Measurements from ENCODE around the gene VANGL1.

Gene VANGL1

GRCh38 chr1:115655306-115655663 lies 13.5 kb downstream of the VANGL1 start:
- no peak overlapping the region for H2BK120ac ChIP-seq (ENCODE audit: low read depth, low read length)
- H3K23ac ChIP-seq (ENCODE audit: low read length) = no peak overlapping the region
- peaks cover 38% of the 10 kb centered on the region for H3K79me1 ChIP-seq (ENCODE audit: low read length)
- H3K27ac ChIP-seq (ENCODE audit: low read depth, low read length) = peak overlapping the region; percentile 48
- no peak overlapping the region for H4K5ac ChIP-seq (ENCODE audit: low read length)
- H3K4me2 ChIP-seq (ENCODE audit: low read length) = no peak overlapping the region
- peaks cover 7% of the 10 kb centered on the region for H3K36me3 ChIP-seq (ENCODE audit: control insufficient read depth, insufficient read depth, low read length)
- H3K27me3 ChIP-seq (ENCODE audit: insufficient read depth, low read length, poor library complexity) = no peaks in the 10 kb centered on the region
- H3K79me2 ChIP-seq (ENCODE audit: control insufficient read depth, insufficient read depth, low read length) = peaks cover 74% of the 10 kb centered on the region
- peak overlapping the region; percentile 64 for H3K18ac ChIP-seq (ENCODE audit: low read length)
- no peak overlapping the region for H3K4ac ChIP-seq (ENCODE audit: low read depth, low read length)
- peaks cover 24% of the 10 kb centered on the region for H3K4me1 ChIP-seq (ENCODE audit: control insufficient read depth, low read depth, low read length)
- H2AK5ac ChIP-seq (ENCODE audit: low read length) = no peak overlapping the region
- H2BK15ac ChIP-seq (replicated peaks; ENCODE audit: low read depth) = no peak overlapping the region
- DNase-seq = no peak
- no peak overlapping the region for H2BK5ac ChIP-seq (ENCODE audit: low read length)
- H3K56ac ChIP-seq (ENCODE audit: low read length) = peak overlapping the region; percentile 17
- H3K9ac ChIP-seq (ENCODE audit: low read length) = peak overlapping the region; percentile 2
- WGBS (ENCODE audit: extremely low coverage, insufficient coverage, low lambda C conversion rate) = no CpG with 5 or more reads among the region's 7 CpGs
- H3K4me3 ChIP-seq (ENCODE audit: low read length) = no peak overlapping the region
- peak overlapping the region; percentile 43 for H4K8ac ChIP-seq (ENCODE audit: low read depth, low read length)

- H3K4ac ChIP-seq (ENCODE audit: low read depth, low read length) = no peak overlapping the region
- H3K56ac ChIP-seq (ENCODE audit: low read length) = no peak overlapping the region
- H4K8ac ChIP-seq (ENCODE audit: low read depth, low read length) = no peak overlapping the region
- DNase-seq = no peak
- H3K4me1 ChIP-seq (ENCODE audit: control insufficient read depth, low read depth, low read length) = peaks cover 23% of the 10 kb centered on the region
- no peak overlapping the region for H2BK120ac ChIP-seq (ENCODE audit: low read depth, low read length)
- no peak overlapping the region for H2BK15ac ChIP-seq (replicated peaks; ENCODE audit: low read depth)
- H3K23ac ChIP-seq (ENCODE audit: low read length) = no peak overlapping the region
- H4K5ac ChIP-seq (ENCODE audit: low read length) = no peak overlapping the region
- H3K27ac ChIP-seq (ENCODE audit: low read depth, low read length) = no peak overlapping the region
- H3K9ac ChIP-seq (ENCODE audit: low read length) = no peak overlapping the region
- H3K36me3 ChIP-seq (ENCODE audit: control insufficient read depth, insufficient read depth, low read length) = peaks cover 12% of the 10 kb centered on the region
- no peak overlapping the region for H3K4me2 ChIP-seq (ENCODE audit: low read length)
- no peak overlapping the region for H2AK5ac ChIP-seq (ENCODE audit: low read length)
- no peak overlapping the region for H3K4me3 ChIP-seq (ENCODE audit: low read length)
- peaks cover 75% of the 10 kb centered on the region for H3K79me2 ChIP-seq (ENCODE audit: control insufficient read depth, insufficient read depth, low read length)
- H3K27me3 ChIP-seq (ENCODE audit: insufficient read depth, low read length, poor library complexity) = no peaks in the 10 kb centered on the region
- no peak overlapping the region for H2BK5ac ChIP-seq (ENCODE audit: low read length)
- H3K79me1 ChIP-seq (ENCODE audit: low read length) = peaks cover 41% of the 10 kb centered on the region
- WGBS (ENCODE audit: extremely low coverage, insufficient coverage, low lambda C conversion rate) = no CpG with 5 or more reads among the region's 4 CpGs
- H3K18ac ChIP-seq (ENCODE audit: low read length) = peak overlapping the region; percentile 20
Observed at GRCh38 chr1:115655916-115656315, 14.1 kb downstream of the VANGL1 start.

- no peak overlapping the region for H2BK120ac ChIP-seq (ENCODE audit: low read depth, low read length)
- no peak overlapping the region for H3K9ac ChIP-seq (ENCODE audit: low read length)
- peaks cover 18% of the 10 kb centered on the region for H3K4me1 ChIP-seq (ENCODE audit: control insufficient read depth, low read depth, low read length)
- no peak overlapping the region for H2BK5ac ChIP-seq (ENCODE audit: low read length)
- peaks cover 12% of the 10 kb centered on the region for H3K36me3 ChIP-seq (ENCODE audit: control insufficient read depth, insufficient read depth, low read length)
- no peak overlapping the region for H3K4me3 ChIP-seq (ENCODE audit: low read length)
- no peak overlapping the region for H3K23ac ChIP-seq (ENCODE audit: low read length)
- H3K56ac ChIP-seq (ENCODE audit: low read length) = no peak overlapping the region
- H3K27me3 ChIP-seq (ENCODE audit: insufficient read depth, low read length, poor library complexity) = no peaks in the 10 kb centered on the region
- H3K79me2 ChIP-seq (ENCODE audit: control insufficient read depth, insufficient read depth, low read length) = peaks cover 71% of the 10 kb centered on the region
- no peak overlapping the region for H2AK5ac ChIP-seq (ENCODE audit: low read length)
- no peak overlapping the region for H3K4me2 ChIP-seq (ENCODE audit: low read length)
- H3K4ac ChIP-seq (ENCODE audit: low read depth, low read length) = no peak overlapping the region
- peaks cover 40% of the 10 kb centered on the region for H3K79me1 ChIP-seq (ENCODE audit: low read length)
- peak overlapping the region; percentile 8 for H3K27ac ChIP-seq (ENCODE audit: low read depth, low read length)
- H4K8ac ChIP-seq (ENCODE audit: low read depth, low read length) = no peak overlapping the region
- peak overlapping the region; percentile 95 for H3K18ac ChIP-seq (ENCODE audit: low read length)
- WGBS (ENCODE audit: extremely low coverage, insufficient coverage, low lambda C conversion rate) = no CpG with 5 or more reads among the region's 5 CpGs
- no peak overlapping the region for H2BK15ac ChIP-seq (replicated peaks; ENCODE audit: low read depth)
- no peak for DNase-seq
- no peak overlapping the region for H4K5ac ChIP-seq (ENCODE audit: low read length)
Observed at GRCh38 chr1:115656461-115657077, 14.8 kb downstream of the VANGL1 start.

- H3K18ac ChIP-seq (ENCODE audit: low read length) = peak overlapping the region; percentile 11
- H4K5ac ChIP-seq (ENCODE audit: low read length) = no peak overlapping the region
- peaks cover 12% of the 10 kb centered on the region for H3K36me3 ChIP-seq (ENCODE audit: control insufficient read depth, insufficient read depth, low read length)
- H3K27me3 ChIP-seq (ENCODE audit: insufficient read depth, low read length, poor library complexity) = no peaks in the 10 kb centered on the region
- H3K79me1 ChIP-seq (ENCODE audit: low read length) = peaks cover 42% of the 10 kb centered on the region
- no peak overlapping the region for H3K4me3 ChIP-seq (ENCODE audit: low read length)
- H3K23ac ChIP-seq (ENCODE audit: low read length) = no peak overlapping the region
- peaks cover 18% of the 10 kb centered on the region for H3K4me1 ChIP-seq (ENCODE audit: control insufficient read depth, low read depth, low read length)
- no peak overlapping the region for H3K4me2 ChIP-seq (ENCODE audit: low read length)
- H2AK5ac ChIP-seq (ENCODE audit: low read length) = no peak overlapping the region
- no peak for DNase-seq
- no CpG with 5 or more reads among the region's 1 CpG for WGBS (ENCODE audit: extremely low coverage, insufficient coverage, low lambda C conversion rate)
- H3K56ac ChIP-seq (ENCODE audit: low read length) = no peak overlapping the region
- no peak overlapping the region for H3K9ac ChIP-seq (ENCODE audit: low read length)
- H2BK5ac ChIP-seq (ENCODE audit: low read length) = peak overlapping the region; percentile 13
- no peak overlapping the region for H4K8ac ChIP-seq (ENCODE audit: low read depth, low read length)
- H3K27ac ChIP-seq (ENCODE audit: low read depth, low read length) = no peak overlapping the region
- no peak overlapping the region for H2BK15ac ChIP-seq (replicated peaks; ENCODE audit: low read depth)
- H2BK120ac ChIP-seq (ENCODE audit: low read depth, low read length) = no peak overlapping the region
- H3K4ac ChIP-seq (ENCODE audit: low read depth, low read length) = no peak overlapping the region
- H3K79me2 ChIP-seq (ENCODE audit: control insufficient read depth, insufficient read depth, low read length) = peaks cover 64% of the 10 kb centered on the region
Observed at GRCh38 chr1:115658646-115659045, 16.9 kb downstream of the VANGL1 start.

- Histone ChIP-seq H3K56ac (ENCODE audit: low read length) (peak overlapping the region; percentile 34), H2AK5ac (ENCODE audit: low read length) (no peak overlapping the region), H3K27me3 (ENCODE audit: insufficient read depth, low read length, poor library complexity) (no peaks in the 10 kb centered on the region), H3K4me3 (ENCODE audit: low read length) (no peak overlapping the region), H3K79me1 (ENCODE audit: low read length) (peaks cover 42% of the 10 kb centered on the region), H3K4me1 (ENCODE audit: control insufficient read depth, low read depth, low read length) (peaks cover 10% of the 10 kb centered on the region), H3K27ac (ENCODE audit: low read depth, low read length) (peak overlapping the region; percentile 56), H3K4ac (ENCODE audit: low read depth, low read length) (no peak overlapping the region), H3K4me2 (ENCODE audit: low read length) (no peak overlapping the region), H3K36me3 (ENCODE audit: control insufficient read depth, insufficient read depth, low read length) (peaks cover 18% of the 10 kb centered on the region), H3K9ac (ENCODE audit: low read length) (peak overlapping the region; percentile 12), H2BK15ac (replicated peaks; ENCODE audit: low read depth) (no peak overlapping the region), H4K5ac (ENCODE audit: low read length) (no peak overlapping the region), H2BK120ac (ENCODE audit: low read depth, low read length) (no peak overlapping the region), H3K79me2 (ENCODE audit: control insufficient read depth, insufficient read depth, low read length) (peaks cover 60% of the 10 kb centered on the region), H3K18ac (ENCODE audit: low read length) (peak overlapping the region; percentile 77), H3K23ac (ENCODE audit: low read length) (peak overlapping the region; percentile 7), H2BK5ac (ENCODE audit: low read length) (no peak overlapping the region), H4K8ac (ENCODE audit: low read depth, low read length) (no peak overlapping the region)
- no CpG with 5 or more reads among the region's 5 CpGs for WGBS (ENCODE audit: extremely low coverage, insufficient coverage, low lambda C conversion rate)
- DNase-seq = peak; percentile 64
Observed at GRCh38 chr1:115660151-115660550, 18.4 kb downstream of the VANGL1 start.

- Histone ChIP-seq H2BK120ac (ENCODE audit: low read depth, low read length) (no peak overlapping the region), H3K79me1 (ENCODE audit: low read length) (peaks cover 47% of the 10 kb centered on the region), H3K4me3 (ENCODE audit: low read length) (no peak overlapping the region), H3K36me3 (ENCODE audit: control insufficient read depth, insufficient read depth, low read length) (peaks cover 22% of the 10 kb centered on the region), H2BK15ac (replicated peaks; ENCODE audit: low read depth) (no peak overlapping the region), H3K4me1 (ENCODE audit: control insufficient read depth, low read depth, low read length) (peaks cover 10% of the 10 kb centered on the region), H3K79me2 (ENCODE audit: control insufficient read depth, insufficient read depth, low read length) (peaks cover 59% of the 10 kb centered on the region), H3K27ac (ENCODE audit: low read depth, low read length) (no peak overlapping the region), H4K8ac (ENCODE audit: low read depth, low read length) (no peak overlapping the region), H3K9ac (ENCODE audit: low read length) (no peak overlapping the region), H2BK5ac (ENCODE audit: low read length) (no peak overlapping the region), H4K5ac (ENCODE audit: low read length) (no peak overlapping the region), H3K4ac (ENCODE audit: low read depth, low read length) (no peak overlapping the region), H3K18ac (ENCODE audit: low read length) (no peak overlapping the region), H3K56ac (ENCODE audit: low read length) (no peak overlapping the region), H3K23ac (ENCODE audit: low read length) (no peak overlapping the region), H3K27me3 (ENCODE audit: insufficient read depth, low read length, poor library complexity) (no peaks in the 10 kb centered on the region), H3K4me2 (ENCODE audit: low read length) (no peak overlapping the region), H2AK5ac (ENCODE audit: low read length) (no peak overlapping the region)
- no peak for DNase-seq
- no CpG with 5 or more reads among the region's 1 CpG for WGBS (ENCODE audit: extremely low coverage, insufficient coverage, low lambda C conversion rate)
Observed at GRCh38 chr1:115661157-115661556, 19.4 kb downstream of the VANGL1 start.

Measured in mesendoderm (in vitro differentiated cells).